HG03575 (cell line): ENCODE results near the gene SLC24A4.

ENCODE experiments used
- ATAC-seq: cut with Tn5 transposase; IDR thresholded peaks from one replicate; pipeline ENCODE4 v1.9.1; 2021; ENCODE audit not compliant: unreplicated experiment, insufficient number of reproducible peaks, low FRiP score; ENCODE audit errors: extremely low read depth

The SLC24A4 gene, protein sequence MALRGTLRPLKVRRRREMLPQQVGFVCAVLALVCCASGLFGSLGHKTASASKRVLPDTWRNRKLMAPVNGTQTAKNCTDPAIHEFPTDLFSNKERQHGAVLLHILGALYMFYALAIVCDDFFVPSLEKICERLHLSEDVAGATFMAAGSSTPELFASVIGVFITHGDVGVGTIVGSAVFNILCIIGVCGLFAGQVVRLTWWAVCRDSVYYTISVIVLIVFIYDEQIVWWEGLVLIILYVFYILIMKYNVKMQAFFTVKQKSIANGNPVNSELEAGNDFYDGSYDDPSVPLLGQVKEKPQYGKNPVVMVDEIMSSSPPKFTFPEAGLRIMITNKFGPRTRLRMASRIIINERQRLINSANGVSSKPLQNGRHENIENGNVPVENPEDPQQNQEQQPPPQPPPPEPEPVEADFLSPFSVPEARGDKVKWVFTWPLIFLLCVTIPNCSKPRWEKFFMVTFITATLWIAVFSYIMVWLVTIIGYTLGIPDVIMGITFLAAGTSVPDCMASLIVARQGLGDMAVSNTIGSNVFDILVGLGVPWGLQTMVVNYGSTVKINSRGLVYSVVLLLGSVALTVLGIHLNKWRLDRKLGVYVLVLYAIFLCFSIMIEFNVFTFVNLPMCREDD

GRCh38 chr14:92323011-92323915 is at the start of gene SLC24A4:
TSS of gene SLC24A4 (plus strand) at chr14:92323165. CDS start at chr14:92323831, 666 bp downstream.
- ATAC-seq = no peak

- no peak for ATAC-seq
Observed at GRCh38 chr14:92273166-92273565, 49.8 kb upstream of the SLC24A4 start.

DNA sequence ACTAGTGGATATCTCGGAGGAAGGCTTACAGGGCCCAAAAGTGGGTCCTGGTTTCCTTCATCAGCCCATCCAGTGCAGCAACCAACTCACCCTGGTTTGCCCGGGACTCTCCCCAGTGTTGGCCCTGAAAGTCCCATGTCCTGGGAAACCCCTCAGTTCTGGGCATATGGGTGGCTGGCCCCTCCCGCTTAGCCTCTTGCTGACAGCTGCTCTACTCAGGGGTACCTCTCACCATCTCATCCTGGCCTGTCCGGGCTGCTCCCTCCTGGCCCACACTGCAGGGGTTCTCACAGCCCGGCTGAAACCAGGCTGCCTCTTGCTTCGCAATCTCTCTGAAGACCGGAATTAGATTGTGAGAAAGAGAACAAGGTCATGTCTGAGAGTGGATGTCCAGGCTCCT is 48.9 kb upstream of the SLC24A4 start:
- ATAC-seq = no peak

DNA sequence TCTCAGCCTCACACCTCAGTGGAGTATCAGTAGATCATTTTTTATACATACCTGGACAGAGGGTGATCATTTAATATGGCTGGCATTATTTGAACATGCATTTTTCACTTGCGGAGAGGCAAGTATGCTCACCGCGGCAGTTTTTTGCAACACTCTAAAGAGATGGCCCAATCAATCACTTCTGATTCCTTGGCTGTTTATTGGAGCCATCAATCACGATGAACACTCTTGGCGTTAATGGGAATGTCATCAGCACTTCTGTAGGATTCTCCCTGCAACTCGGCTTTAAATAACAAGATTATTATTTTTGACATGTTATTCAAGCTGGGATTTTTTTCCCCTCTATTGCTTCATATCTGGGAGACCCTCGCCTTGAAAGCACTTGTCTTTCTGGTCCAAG is 46.9 kb upstream of the SLC24A4 start:
- ATAC-seq = no peak

GRCh38 chr14:92277031-92277430 is 45.9 kb upstream of the SLC24A4 start:
- ATAC-seq = no peak

DNA sequence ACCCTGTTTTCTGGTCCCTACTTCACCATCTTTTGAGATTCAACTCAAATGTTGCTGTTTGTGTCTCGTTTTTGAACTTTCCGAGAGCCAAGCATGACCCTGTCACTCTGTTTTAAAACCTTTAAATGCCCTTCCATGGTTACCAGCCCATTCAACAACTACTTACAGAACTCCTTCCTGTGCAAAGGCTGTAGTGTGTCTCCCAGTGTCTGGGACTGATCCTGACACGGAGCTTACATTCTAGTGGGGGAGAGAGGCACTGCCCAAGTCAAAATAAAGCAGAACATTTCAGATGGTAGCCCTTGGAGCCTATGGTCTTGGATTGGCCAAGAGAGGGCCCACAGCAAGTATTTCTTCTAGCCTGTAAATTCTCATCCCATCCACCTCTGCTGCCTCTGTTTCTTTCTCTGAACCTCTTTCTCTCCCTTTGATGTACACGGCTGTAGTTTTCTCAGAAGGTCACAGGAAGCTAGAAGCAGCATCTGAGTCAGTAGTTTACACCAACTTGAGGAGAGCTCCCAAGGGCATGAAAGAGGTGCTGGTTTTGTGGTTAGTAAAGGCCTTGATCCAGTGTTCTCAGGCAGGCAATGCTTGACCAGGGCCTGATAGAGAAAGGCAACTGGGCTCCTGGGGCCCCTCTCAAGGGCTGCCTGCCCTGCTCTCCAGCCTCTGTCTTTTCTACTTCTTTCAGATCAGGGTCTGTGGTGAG is 42.3 kb upstream of the SLC24A4 start:
- no peak for ATAC-seq

GRCh38 chr14:92282669-92283068 is 40.3 kb upstream of the SLC24A4 start:
- ATAC-seq = no peak

DNA sequence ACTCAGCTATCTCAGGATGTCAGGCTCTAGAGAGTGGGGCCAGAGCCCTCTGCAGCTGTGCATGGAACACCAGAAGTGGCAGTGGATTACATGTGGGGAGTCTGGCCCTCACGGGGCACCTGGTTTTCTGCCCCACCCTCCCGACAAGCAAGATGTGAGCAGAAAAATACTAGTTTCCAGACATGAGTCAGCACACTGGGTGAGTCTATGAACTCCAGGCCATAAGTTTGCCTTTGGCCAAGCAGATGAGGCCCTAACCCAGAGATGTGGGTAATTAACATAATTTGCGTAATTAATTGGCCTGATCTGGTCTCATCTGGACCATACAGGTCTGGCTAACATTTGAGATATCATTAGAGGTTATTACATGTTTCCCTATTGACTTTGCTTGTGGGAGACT is 37.7 kb upstream of the SLC24A4 start:
- ATAC-seq = no peak

GRCh38 chr14:92287987-92288386 is 35.0 kb upstream of the SLC24A4 start:
- ATAC-seq = no peak

GRCh38 chr14:92288994-92289660 is 33.8 kb upstream of the SLC24A4 start:
- ATAC-seq = no peak

- ATAC-seq = no peak
Observed at GRCh38 chr14:92292673-92293072, 30.3 kb upstream of the SLC24A4 start.

- ATAC-seq = no peak
Observed at GRCh38 chr14:92294506-92294905, 28.5 kb upstream of the SLC24A4 start.

GRCh38 chr14:92297818-92298595 is 25.0 kb upstream of the SLC24A4 start:
- no peak for ATAC-seq

DNA sequence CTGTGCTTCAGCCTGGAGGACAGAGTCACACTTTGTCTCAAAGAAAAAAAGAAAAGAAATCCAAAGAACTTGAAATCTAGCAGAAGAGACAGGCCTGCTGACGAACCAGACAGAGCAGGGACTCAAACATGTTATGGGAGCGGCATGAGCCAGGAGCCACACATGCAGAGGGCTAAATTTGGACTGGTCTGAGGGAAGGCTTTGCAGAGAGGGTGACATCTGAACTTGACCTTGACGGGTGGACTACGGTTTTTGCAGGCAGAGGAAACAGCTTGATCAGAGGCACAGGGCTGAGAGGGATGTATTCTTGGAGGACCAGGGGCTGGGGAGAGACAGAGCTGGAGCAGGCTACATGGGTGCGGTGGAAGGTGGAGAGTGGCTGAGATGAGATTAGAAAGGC is 20.5 kb upstream of the SLC24A4 start:
- ATAC-seq = no peak

DNA sequence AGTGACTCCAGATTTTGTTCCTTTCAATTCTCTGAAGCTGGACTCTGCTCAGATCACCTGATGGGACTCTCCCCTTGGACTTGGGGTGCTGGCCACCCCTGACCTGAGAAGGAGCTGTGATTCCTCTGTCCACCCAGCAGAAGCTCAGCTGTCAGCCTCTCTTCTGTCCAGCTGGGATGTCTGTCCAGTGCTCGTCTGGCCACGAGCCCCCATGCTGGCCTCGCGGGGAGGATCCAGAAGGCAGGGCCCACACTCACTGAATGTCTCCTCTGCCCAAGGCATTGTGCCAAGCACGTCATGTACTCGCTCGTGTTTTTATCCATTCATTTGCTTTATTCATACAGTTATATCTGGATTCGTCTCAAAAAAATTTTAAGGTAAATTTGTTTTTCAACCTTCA is 14.2 kb upstream of the SLC24A4 start:
- ATAC-seq = no peak

DNA sequence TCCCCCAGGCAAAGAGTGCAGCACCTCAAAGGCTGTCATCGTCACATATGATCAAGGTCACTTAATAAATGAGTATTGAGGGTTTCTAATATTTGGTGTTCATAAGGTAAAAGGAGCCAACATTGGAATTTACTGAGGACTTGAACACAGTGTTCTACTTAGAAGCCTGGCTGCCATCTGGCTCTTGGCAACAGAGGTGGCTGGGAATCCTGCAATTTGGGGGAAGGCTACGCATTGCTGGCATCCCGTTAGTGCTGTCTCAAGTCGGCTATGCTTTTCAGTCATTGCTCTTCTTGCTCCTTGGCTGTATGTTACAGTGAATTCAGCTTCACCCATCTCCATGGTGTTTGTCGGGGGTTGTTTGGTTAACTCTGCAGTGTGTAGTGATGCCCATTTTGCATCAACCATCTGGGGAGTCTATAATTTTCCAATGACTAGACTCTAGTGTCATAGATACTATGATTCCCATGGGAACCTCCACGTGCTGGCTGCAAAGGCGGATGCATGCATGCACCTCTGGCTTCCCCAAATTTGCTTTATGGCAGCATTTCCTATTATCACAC is 12.9 kb upstream of the SLC24A4 start:
- ATAC-seq = no peak

- ATAC-seq = no peak
Observed at GRCh38 chr14:92310776-92311375, 12.1 kb upstream of the SLC24A4 start.
